Neural progenitor cell (in vitro differentiated cells): ENCODE data around the gene MAD1L1.

Experiments
- EZH2 ChIP-seq: fragments of 200-600 bp; sonication (generic); IDR thresholded peaks from 2 replicates; pipeline ENCODE4 v1.6.1; 2017; ENCODE audit warnings: antibody characterized with exemption, mild to moderate bottlenecking, moderate library complexity
- EZH2phosphoT487 ChIP-seq: fragments of 200-600 bp; sonication (generic); IDR thresholded peaks from 2 replicates; pipeline ENCODE4 v1.6.1; 2017; ENCODE audit warnings: antibody characterized with exemption
- TF ChIP-seq, protein P1 (sequence below): fragments of 200-600 bp; sonication (generic); IDR thresholded peaks from 2 replicates; pipeline ENCODE4 v1.5.1; 2017; ENCODE audit warnings: antibody characterized with exemption, mild to moderate bottlenecking

- no peak for TF ChIP-seq EZH2
- TF ChIP-seq, protein P1, sequence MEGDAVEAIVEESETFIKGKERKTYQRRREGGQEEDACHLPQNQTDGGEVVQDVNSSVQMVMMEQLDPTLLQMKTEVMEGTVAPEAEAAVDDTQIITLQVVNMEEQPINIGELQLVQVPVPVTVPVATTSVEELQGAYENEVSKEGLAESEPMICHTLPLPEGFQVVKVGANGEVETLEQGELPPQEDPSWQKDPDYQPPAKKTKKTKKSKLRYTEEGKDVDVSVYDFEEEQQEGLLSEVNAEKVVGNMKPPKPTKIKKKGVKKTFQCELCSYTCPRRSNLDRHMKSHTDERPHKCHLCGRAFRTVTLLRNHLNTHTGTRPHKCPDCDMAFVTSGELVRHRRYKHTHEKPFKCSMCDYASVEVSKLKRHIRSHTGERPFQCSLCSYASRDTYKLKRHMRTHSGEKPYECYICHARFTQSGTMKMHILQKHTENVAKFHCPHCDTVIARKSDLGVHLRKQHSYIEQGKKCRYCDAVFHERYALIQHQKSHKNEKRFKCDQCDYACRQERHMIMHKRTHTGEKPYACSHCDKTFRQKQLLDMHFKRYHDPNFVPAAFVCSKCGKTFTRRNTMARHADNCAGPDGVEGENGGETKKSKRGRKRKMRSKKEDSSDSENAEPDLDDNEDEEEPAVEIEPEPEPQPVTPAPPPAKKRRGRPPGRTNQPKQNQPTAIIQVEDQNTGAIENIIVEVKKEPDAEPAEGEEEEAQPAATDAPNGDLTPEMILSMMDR = no peak
- TF ChIP-seq EZH2phosphoT487 = no peak
Measured at GRCh38 chr7:2037808-2038522, 194.8 kb downstream of the MAD1L1 start.
